Esophagus (tissue), 2 donors: ENCODE measurements around the gene LUC7L. TPM values are rescaled to one million over a fixed set of nuclear protein-coding genes. Genes with fewer than 3 reads are reported as not detected.
"Not testable (repeated sequence)": the region's sequence is repeated elsewhere in the genome, so short reads cannot be mapped to it uniquely, and the experiment has no call there.

Experiments used
- H3K27ac ChIP-seq, 2 donors: one replicate each; pipeline ENCODE4 v1.5.1; 2013; ENCODE audit warnings: low read depth in 2 of 2, mild to moderate bottlenecking in 2 of 2, inconsistent platforms in 1 of 2, low read length in 1 of 2, moderate library complexity in 1 of 2
- H3K27me3 ChIP-seq, 2 donors: one replicate each; pipeline ENCODE4 v1.6.1; 2013; ENCODE audit warnings: low read length in 2 of 2, control low read depth in 1 of 2, mild to moderate bottlenecking in 1 of 2; ENCODE audit not compliant: insufficient read depth in 2 of 2, control insufficient read depth in 1 of 2
- H3K36me3 ChIP-seq, 2 donors: one replicate each; pipeline ENCODE4 v1.6.1; 2013; ENCODE audit warnings: low read length in 1 of 2; ENCODE audit not compliant: control insufficient read depth in 2 of 2, insufficient read depth in 2 of 2
- H3K4me1 ChIP-seq, 2 donors: one replicate each; pipeline ENCODE4 v1.6.1; 2013; ENCODE audit warnings: low read length in 1 of 2; ENCODE audit not compliant: control insufficient read depth in 2 of 2, insufficient read depth in 2 of 2
- H3K4me3 ChIP-seq, 2 donors: one replicate each; pipeline ENCODE4 v1.5.1; 2013; ENCODE audit warnings: low read length in 2 of 2, mild to moderate bottlenecking in 2 of 2, low read depth in 1 of 2, moderate library complexity in 1 of 2
- H3K9me3 ChIP-seq, 2 donors: one replicate each; pipeline ENCODE4 v1.6.1; 2013; ENCODE audit warnings: mild to moderate bottlenecking in 2 of 2, low read depth in 1 of 2, low read length in 1 of 2, moderate library complexity in 1 of 2; ENCODE audit not compliant: control insufficient read depth in 2 of 2, insufficient read depth in 1 of 2
- whole genome bisulfite sequencing, 2 donors: extraction: QIAGEN DNeasy Blood & Tissue Kit; methylation state at CpG; one replicate each; pipeline ENCODE4 v1.1.7; 2013; 5-methylcytosine and 5-hydroxymethylcytosine counted together
- polyA plus RNA-seq, 2 donors: library from polyadenylated mRNA; stranded (reverse); fragments of 200-250 nt; gene quantifications; one replicate each; pipeline ENCODE4 v1.2.3, GENCODE V29; 2013
- donor health status: healthy with polysubstance abuse.
- donor health status: Bipolar disorder and iron deficiency.

The LUC7L gene
- polyA plus RNA-seq, 2 donors, result 37.0 to 102 TPM

DNA sequence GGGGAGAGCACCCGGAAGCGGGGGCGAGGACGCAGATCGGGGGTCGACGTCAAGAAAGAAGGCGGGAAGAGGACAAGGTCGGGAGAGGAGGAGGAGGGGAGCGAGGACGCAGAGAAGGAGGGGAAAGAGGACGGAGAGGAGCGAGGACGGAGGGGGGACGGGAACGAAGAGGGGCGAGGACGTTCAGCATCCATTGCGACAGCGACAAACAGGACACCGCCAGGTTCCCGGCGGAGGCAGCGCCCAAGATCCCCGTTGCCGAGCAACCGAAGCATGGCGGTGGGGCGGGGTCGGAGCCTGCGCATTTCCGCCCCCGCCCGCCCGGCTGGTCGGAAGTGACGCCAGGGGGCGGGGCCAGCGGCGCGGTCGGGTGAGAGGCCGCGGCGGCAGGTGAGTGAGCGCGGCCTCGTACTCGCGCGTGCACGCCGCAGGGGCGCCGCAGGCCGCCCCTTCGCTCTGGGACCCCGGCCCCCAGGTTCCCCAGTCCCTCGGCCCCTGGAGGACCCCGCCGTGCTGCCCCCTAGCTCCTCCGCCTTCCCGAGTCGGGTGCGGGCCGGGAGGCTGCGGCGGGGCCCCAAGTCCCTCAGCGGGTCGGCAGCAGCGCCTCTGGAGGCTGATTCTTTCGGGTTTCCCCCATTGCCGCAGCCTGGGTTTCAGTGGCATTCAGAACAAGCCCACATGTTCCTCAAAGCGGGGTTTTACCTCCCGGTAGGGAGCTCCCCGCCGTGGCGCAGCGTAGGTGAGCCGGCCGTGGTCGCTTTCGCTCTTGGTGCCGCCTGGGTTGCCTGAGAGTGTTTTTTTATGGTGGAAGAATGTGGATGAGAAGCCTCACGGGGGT is 5.4 kb upstream of the LUC7L start, which contains the start of gene FAM234A:
TSS of gene FAM234A (plus strand) at position 354 of the 838 bp plus-strand sequence. CDS start 19,593 bp downstream, outside the sequence.
- Histone ChIP-seq H3K4me3 (peak within 1 kb of the TSS; percentile 82 to 88), H3K9me3 (no peaks in the 10 kb centered on the region), H3K4me1 (peaks cover 0 to 3% of the 10 kb centered on the region in 2 donors), H3K36me3 (no peaks in the 10 kb centered on the region), H3K27me3 (no peaks in the 10 kb centered on the region), H3K27ac (peak within 1 kb of the TSS; percentile 99)
- 0 to 1% methylated on average over 61 to 85 of the region's 85 CpGs for WGBS, 2 donors

DNA sequence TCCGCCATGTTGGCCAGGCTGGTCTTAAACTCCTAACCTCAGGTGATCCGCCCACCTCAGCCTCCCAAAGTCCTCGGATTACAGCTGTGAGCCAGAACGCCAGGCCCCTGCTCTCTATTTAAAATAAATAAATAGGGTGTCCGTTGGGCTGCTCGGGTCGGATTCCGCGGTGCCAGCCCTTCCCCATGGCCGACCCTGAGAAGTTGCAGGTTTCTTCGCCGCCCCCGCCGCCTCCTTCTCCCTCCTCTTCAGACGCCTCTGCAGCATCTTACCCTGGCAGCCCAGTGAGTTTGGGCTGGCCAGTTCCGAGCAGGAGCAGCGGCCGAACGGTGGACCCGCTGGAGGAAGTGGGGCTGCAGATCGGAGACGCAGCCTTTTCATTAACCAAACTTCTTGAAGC is 1.7 kb upstream of the LUC7L start:
- 76 to 80% methylated on average over 22 of the region's 22 CpGs for WGBS, 2 donors
- peaks cover 2 to 5% of the 10 kb centered on the region in 2 donors for H3K36me3 ChIP-seq
- H3K27me3 ChIP-seq, result no peaks in the 10 kb centered on the region
- no peak overlapping the region for H3K4me3 ChIP-seq
- H3K9me3 ChIP-seq, result no peaks in the 10 kb centered on the region
- no peak overlapping the region for H3K27ac ChIP-seq
- peaks cover 0 to 5% of the 10 kb centered on the region in 2 donors for H3K4me1 ChIP-seq

DNA sequence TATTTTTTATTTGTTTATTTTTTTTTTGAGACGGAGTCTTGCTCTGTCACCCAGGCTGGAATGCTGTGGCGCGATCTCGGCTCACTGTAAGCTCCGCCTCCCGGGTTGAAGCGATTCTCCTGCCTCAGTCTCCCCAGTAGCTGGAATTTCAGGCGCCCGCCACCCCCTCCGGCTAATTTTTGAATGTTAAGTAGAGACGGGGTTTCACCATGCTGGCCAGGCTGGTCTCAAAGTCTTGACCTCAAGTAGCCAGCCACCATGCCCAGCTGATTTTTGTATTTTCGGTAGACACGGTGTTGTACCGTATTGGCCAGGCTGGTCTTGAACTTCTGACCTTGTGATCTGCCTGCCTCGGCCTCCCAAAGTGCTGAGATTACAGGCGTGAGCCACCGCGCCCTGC is 1.1 kb upstream of the LUC7L start:
- H3K36me3 ChIP-seq, H3K9me3 ChIP-seq, H3K4me3 ChIP-seq, H3K27me3 ChIP-seq, H3K27ac ChIP-seq, H3K4me1 ChIP-seq: not testable (repeated sequence)
- 93 to 94% methylated on average over 18 of the region's 18 CpGs for WGBS, 2 donors

DNA sequence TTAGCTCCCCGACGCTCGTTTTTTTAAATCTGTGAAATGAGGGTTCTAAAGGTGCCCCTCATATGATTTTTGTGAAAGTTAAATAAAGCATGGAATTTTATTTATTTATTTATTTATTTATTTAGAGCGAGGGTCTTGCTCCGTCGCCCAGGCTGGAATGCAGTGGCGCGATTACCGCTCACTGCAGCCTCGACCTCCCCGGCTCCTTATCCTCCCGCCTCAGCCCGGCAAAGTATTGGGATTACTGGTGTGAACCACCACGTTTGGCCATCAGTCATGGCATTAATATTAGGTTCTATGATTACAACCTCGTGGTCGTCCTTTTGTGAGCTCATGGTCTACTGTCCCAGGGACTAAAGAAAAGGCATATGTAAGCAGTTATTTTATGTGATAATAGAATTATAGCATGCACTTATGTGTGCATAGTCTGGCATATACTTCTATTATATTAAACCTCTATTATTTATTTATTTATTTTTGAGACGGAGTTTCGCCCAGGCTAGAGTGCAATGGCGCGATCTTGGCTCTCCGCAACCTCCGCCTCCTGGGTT is 557 bp upstream of the LUC7L start:
- Histone ChIP-seq H3K9me3 (no peaks in the 10 kb centered on the region), H3K27ac (no peak overlapping the region), H3K4me1 (peaks cover 0 to 5% of the 10 kb centered on the region in 2 donors), H3K27me3 (no peaks in the 10 kb centered on the region), H3K36me3 (peaks cover 5 to 7% of the 10 kb centered on the region in 2 donors), H3K4me3 (peak overlapping the region in 1 of 2 donors; percentile 88)
- WGBS, 2 donors, result 77 to 81% methylated on average over 22 of the region's 22 CpGs

DNA sequence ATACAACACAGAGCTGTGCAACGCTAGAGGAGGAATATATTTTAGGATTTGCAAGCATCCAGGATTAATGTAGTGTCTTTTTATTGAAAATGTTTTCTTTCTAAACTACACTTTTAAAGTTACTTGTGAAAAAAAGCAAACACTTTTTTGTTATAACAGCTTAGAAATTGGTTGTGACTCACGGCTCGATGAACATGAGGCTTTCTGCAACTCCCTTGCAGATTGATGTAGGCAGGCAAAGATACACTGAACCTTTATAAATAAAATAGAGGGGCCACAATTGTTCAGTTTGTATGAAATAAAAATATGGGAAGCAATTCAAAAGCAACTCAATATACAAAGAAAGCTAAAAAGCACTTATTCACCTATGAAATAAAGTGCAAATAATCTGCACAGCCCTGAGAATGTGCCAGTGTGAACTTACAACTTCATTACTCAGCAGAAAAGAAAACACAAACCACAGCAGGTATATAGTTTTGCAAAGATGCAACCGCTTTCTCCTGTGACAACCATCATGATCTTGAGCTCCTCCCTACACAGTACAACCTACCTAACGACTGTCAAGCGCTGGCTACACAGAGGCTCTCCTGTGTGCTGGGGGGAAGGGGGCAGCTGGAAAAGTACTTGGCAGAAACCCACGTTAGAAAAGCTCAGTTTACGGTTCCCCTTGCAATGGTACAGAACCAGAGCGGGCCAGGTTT is 948 bp downstream of the LUC7L start:
- WGBS, 2 donors, result 14 to 17% methylated on average over 9 of the region's 9 CpGs
- H3K9me3 ChIP-seq, result no peaks in the 10 kb centered on the region
- H3K4me1 ChIP-seq, result peaks cover 0 to 2% of the 10 kb centered on the region in 2 donors

DNA sequence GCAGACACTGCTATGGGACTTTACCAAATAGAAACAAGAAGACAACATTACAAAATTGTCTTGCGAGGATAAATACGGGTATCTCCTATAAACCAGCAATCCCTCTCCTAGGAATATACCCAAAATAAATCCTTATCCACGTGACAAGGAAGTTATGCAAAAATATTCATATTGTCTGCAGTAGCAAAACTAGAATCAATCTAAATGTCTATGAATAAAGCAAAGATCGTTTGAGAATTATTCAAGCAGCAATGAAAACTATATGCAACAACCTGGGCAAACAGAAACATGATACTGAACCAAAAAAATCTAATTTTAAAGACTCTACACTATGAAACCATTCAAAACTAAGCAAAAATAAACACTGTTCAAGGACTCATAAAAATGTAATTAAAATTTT is 9.2 kb downstream of the LUC7L start:
- whole genome bisulfite sequencing, 2 donors, result 68 to 71% methylated on average over 4 of the region's 4 CpGs
- Histone ChIP-seq H3K4me3 (no peak overlapping the region), H3K9me3 (no peaks in the 10 kb centered on the region), H3K4me1 (no peaks in the 10 kb centered on the region), H3K27ac (no peak overlapping the region), H3K36me3 (peaks cover 7 to 10% of the 10 kb centered on the region in 2 donors), H3K27me3 (no peaks in the 10 kb centered on the region)

More for the DNA sequence above, 948 bp downstream of the LUC7L start:
- Histone ChIP-seq H3K4me3 (peak overlapping the region; percentile 88 to 90), H3K36me3 (peaks cover 8 to 10% of the 10 kb centered on the region in 2 donors), H3K27ac (peak overlapping the region; percentile 96 to 98), H3K27me3 (no peaks in the 10 kb centered on the region)

DNA sequence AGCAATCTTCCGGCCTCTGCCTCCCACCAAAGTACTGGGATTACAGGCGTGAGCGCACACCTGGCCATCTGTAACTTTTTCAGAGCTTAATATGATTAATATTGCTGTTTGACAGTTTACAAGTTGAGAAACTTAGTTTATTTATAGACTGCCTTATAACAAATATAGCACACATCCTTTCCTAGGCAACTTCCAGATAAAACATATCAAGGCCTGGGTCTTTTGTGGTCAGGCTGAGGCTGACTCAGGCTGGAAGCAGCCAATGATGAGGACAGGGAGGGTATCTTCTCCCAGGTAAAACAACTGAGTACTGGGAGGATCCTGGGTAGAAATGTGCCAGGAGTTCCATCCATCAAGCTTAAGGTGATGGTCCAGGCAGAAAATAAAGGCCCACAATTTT is 16.2 kb downstream of the LUC7L start:
- WGBS, 2 donors, result 93 to 95% methylated on average over 3 of the region's 3 CpGs

DNA sequence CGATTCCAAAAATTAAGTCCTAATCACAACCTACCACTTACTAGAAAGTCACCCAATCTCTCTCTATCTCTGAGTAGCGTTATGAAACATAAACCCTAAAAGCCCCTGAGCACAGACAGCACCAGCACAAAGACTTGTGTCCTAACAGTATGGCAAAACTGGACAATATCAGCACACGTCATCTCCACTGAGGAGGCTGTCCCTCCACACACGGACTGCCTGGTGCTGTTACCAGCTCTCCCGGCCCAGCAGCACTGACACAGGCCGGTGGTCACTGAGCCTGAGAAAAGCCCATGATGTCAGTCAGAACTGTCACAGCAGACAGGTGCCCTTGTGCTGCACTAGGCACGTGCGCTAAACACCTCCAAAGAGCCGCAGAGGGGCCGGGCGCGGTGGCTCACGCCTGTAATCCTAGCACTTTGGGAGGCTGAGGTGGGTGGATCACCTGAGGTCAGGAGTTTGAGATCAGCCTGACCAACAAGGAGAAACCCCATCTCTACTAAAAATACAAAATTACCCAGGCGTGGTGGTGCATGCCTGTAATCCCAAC is 17.5 kb downstream of the LUC7L start:
- H3K9me3 ChIP-seq, H3K27ac ChIP-seq, H3K4me3 ChIP-seq, H3K27me3 ChIP-seq, H3K4me1 ChIP-seq: not testable (repeated sequence)
- WGBS, 2 donors, result 89 to 91% methylated on average over 14 of the region's 14 CpGs
- H3K36me3 ChIP-seq, result peaks cover 10 to 11% of the 10 kb centered on the region in 2 donors

More for the DNA sequence above, 16.2 kb downstream of the LUC7L start:
- Histone ChIP-seq H3K36me3 (peaks cover 11% of the 10 kb centered on the region in 2 donors), H3K4me3 (no peak overlapping the region), H3K9me3 (no peaks in the 10 kb centered on the region), H3K27ac (no peak overlapping the region), H3K4me1 (no peaks in the 10 kb centered on the region), H3K27me3 (no peaks in the 10 kb centered on the region)

DNA sequence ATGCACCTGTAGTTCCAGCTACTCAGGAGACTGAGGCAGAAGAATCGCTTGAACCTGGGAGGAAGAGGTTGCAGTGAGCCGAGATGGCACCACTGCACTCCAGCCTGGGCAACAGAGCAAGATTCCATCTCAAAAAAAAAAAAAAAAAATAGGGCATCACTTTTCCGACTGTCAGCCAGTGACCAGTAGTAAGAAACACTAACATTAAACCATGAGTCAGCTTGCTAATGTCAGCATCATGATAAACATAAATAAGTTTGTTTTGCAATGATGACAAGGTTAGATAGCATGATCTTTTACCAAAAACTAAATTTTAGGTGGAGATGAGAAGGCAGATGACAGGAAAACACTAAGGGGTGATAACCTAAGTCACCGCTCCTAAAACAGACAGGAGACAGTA is 19.9 kb downstream of the LUC7L start:
- H3K4me3 ChIP-seq, H3K9me3 ChIP-seq, H3K27me3 ChIP-seq, H3K27ac ChIP-seq, H3K4me1 ChIP-seq: not testable (repeated sequence)
- peaks cover 8 to 18% of the 10 kb centered on the region in 2 donors for H3K36me3 ChIP-seq
- WGBS, 2 donors, result 89 to 91% methylated on average over 4 of the region's 4 CpGs
